ENCODE results near the gene NUDT13. TPM values are rescaled to one million over a fixed set of nuclear protein-coding genes. Genes with fewer than 3 reads are reported as not detected.

Gene NUDT13
- total RNA-seq, 1 donor from 2014 or later: 0.31 TPM

DNA sequence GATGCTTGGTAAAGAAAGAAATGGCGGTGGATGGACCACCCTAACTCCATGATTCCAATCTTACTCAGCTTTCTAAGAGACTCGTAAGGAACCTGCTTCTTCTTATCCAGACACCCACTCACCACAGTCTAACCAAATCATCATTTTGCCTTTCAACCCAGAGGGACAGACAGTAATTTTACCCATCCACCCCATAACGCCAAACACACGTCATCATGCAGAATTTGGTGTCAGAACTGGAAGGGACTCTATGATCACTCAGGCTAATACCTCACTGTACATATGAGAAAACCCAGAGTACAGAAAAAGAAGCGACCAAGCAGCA, 57.2 kb downstream of the NUDT13 start:
- peak; percentile 23 for DNase-seq

DNA sequence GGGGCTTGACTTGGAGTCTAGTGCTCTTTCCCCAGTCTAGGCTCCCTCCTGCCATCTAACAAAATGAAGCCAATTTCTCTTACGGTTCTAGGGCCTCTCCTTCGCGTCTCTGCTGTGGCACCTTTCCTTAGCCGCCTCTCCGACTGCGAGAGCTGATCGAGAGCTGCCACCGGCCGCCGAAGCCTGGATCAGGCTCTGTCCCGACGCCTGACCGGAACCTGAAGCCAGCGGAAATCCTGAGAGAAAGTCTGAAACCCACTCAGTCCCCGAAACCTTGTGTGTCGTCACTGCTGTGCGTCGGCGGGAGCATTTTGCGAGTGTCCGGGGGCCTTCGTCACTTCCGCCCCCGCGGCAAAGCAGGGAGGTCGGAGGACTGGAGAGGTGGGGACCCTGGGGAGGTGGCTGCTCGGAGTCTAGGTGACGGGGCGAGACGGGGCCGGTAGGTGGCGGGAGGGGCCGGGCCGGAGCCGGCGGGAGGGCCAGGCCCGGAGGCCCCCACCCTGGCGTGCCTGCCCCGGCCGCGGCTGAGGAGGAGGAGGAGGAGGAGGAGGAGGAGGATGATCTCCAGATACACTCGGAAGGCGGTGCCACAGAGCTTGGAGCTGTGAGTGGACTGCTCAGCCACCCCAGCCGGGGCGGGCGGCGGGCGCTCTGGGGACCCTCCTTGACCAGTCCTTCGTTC, 57.7 kb downstream of the NUDT13 start, which contains the start of the genes ECD and FAM149B1:
Gene ECD (minus strand): TSS at position 226 of the 682 bp plus-strand sequence. CDS start 4,071 bp downstream, outside the sequence.
Gene FAM149B1 (plus strand): TSS at position 337 of the 682 bp plus-strand sequence. CDS start 221 bp downstream, at position 558.
- peak; percentile 89 for DNase-seq

DNA sequence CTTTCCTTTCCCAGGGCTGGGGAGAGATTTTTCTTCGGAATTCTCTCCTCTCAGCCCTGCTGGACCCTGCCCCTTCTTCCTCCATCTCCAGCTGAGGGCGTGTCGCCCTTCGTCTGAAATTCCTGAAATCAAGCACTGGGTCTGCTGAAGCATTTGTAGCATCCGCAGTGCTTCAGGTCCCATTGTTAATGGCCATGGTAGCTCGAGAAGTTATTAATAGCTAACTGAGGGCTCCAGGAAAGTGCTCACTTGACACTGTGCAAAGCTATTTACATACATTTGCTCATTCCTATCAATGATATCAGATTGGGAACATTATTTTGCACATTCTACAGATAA, 58.2 kb downstream of the NUDT13 start:
- no peak for DNase-seq

DNA sequence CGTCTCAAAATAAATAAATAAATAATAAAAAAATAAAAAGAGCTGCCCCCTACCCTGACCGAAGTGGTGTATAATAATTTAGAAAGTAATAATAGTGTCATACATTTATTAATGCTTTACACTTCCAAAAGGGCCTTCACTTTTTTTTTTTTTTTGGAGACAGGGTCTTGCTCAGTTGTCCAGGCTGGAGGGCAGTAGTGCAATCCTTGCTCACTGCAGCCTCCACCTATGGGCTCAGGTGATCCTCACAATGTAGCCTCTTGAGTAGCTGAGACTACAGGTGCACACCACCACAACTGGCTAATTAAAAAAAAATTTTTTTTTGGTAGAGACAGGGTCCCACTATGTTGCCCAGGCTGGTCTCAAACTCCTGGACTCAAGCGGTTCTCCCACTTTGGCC, 59.1 kb downstream of the NUDT13 start:
- no peak for DNase-seq

DNA sequence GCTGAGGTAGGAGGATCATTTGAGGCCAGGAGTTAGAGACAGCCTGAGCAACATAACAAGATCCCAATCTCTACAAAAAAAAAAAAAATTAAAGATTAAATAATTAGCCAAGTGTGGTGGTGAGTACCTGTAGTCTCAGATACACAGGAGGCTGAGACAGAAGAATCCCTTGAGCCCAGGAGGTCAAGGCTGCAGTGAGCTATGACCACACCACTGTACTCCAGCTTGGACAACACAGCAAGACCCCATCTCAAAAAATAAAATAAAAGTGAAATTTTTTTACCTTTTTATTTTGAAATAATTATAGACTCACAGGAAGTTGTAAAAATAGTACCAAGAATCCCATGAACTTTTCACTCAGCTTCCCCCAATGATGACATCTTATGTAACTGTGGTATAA, 62.6 kb downstream of the NUDT13 start:
- DNase-seq: no peak

DNA sequence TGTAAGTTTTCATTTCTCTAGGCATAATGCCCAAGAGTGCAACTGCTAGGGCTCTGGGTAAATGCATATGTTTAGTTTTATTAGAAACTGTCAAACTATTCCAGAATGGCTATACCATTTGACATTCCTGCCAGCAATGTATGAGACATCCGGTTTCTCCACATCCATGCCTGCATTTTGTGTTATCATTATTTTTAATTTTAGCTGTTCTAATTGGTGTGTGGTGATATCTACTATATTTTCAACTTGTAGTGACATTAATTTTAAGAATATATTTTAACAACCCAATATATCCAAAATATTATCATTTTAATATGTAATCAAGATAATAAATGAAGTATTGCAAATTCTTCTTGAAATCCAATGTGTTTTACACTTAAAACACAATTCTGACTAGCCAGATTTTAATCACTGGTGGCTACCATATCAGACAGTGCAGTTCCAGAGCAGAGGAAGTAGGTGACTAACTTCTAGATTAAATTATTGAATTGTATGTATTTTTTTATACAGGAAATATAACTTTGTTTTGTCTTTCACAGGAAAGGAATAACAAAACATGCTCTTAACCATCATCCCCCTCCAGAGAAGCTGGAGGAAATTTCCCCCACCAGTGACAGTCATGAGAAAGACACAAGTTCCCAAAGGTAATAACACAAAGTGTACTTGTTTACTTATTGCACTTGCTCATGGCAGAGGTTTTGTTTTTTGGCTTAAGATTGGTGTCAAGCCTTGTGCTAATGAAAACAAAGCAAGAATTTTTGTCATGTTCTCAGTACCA, 64.1 kb downstream of the NUDT13 start:
- no peak for DNase-seq

Small RNA genes within 50 kb of the gene (small RNA-seq; reads per million reads assigned to genes)
- not detected for gene RF00019
- gene SNORA11F: 0.73 reads per million, percentile 64 among the genes with 10 or more reads in this experiment

Other genes with a start within 250 kb of the NUDT13 start
- gene OIT3, start 216.7 kb upstream of the NUDT13 start, total RNA-seq: 0.47 TPM
- gene PLA2G12B, start 155.6 kb upstream of the NUDT13 start, total RNA-seq: not detected
- gene P4HA1, start 13.6 kb upstream of the NUDT13 start, total RNA-seq: 41.3 TPM
- 28.7 TPM for gene ECD, start 57.6 kb downstream of the NUDT13 start, total RNA-seq
- 30.1 TPM for gene FAM149B1, start 57.7 kb downstream of the NUDT13 start, total RNA-seq
- gene DNAJC9, start 136.8 kb downstream of the NUDT13 start, total RNA-seq: 59.7 TPM
- gene MRPS16, start 142.2 kb downstream of the NUDT13 start, total RNA-seq: 102 TPM
- gene CFAP70, start 248.4 kb downstream of the NUDT13 start, total RNA-seq: 0.62 TPM